Measurements from ENCODE around the gene BMPR2.
A peak's percentile ranks its signal among the peaks of the same experiment; 100 is the strongest.
"Not testable (repeated sequence)": the region's sequence is repeated elsewhere in the genome, so short reads cannot be mapped to it uniquely, and the experiment has no call there.

BMPR2 gene

GRCh38 chr2:202358924-202359323 is 17.2 kb upstream of the BMPR2 start:
- H3K36me3 ChIP-seq (ENCODE audit: insufficient read depth, low read length); H3K27ac ChIP-seq (ENCODE audit: low read depth, low read length); H3K9me3 ChIP-seq (ENCODE audit: insufficient read depth, low read depth, low read length); H3K9ac ChIP-seq (ENCODE audit: low read depth, low read length); H3K4me3 ChIP-seq (ENCODE audit: low read length); H3K27me3 ChIP-seq (ENCODE audit: insufficient read depth, low read length): not testable (repeated sequence)
- peaks cover 12% of the 10 kb centered on the region for H3K4me1 ChIP-seq (ENCODE audit: insufficient read depth, low read length)
- WGBS = 96% methylated on average over 8 of the region's 8 CpGs

- no peak overlapping the region for H3K9ac ChIP-seq (ENCODE audit: low read depth, low read length)
- WGBS = 61% methylated on average over 2 of the region's 2 CpGs
These were observed 15.5 kb upstream of the BMPR2 start for GRCh38 chr2:202360646-202361045.

GRCh38 chr2:202361108-202361507 is 15.0 kb upstream of the BMPR2 start:
- Histone ChIP-seq H3K27ac (ENCODE audit: low read depth, low read length) (no peak overlapping the region), H3K9me3 (ENCODE audit: insufficient read depth, low read depth, low read length) (no peaks in the 10 kb centered on the region), H3K4me1 (ENCODE audit: insufficient read depth, low read length) (peaks cover 5% of the 10 kb centered on the region), H3K9ac (ENCODE audit: low read depth, low read length) (no peak overlapping the region), H3K27me3 (ENCODE audit: insufficient read depth, low read length) (no peaks in the 10 kb centered on the region), H3K4me3 (ENCODE audit: low read length) (no peak overlapping the region), H3K36me3 (ENCODE audit: insufficient read depth, low read length) (no peaks in the 10 kb centered on the region)
- WGBS = 96% methylated on average over 4 of the region's 4 CpGs

More at GRCh38 chr2:202360646-202361045, 15.5 kb upstream of the BMPR2 start:
- no peaks in the 10 kb centered on the region for H3K27me3 ChIP-seq (ENCODE audit: insufficient read depth, low read length)
- no peaks in the 10 kb centered on the region for H3K9me3 ChIP-seq (ENCODE audit: insufficient read depth, low read depth, low read length)
- no peak overlapping the region for H3K27ac ChIP-seq (ENCODE audit: low read depth, low read length)
- H3K4me3 ChIP-seq (ENCODE audit: low read length) = no peak overlapping the region
- H3K4me1 ChIP-seq (ENCODE audit: insufficient read depth, low read length) = peaks cover 9% of the 10 kb centered on the region
- no peaks in the 10 kb centered on the region for H3K36me3 ChIP-seq (ENCODE audit: insufficient read depth, low read length)

GRCh38 chr2:202373490-202373889 is 2.6 kb upstream of the BMPR2 start:
- H3K9ac ChIP-seq (ENCODE audit: low read depth, low read length) = no peak overlapping the region
- WGBS = 90% methylated on average over 7 of the region's 7 CpGs
- H3K27ac ChIP-seq (ENCODE audit: low read depth, low read length) = no peak overlapping the region
- no peaks in the 10 kb centered on the region for H3K9me3 ChIP-seq (ENCODE audit: insufficient read depth, low read depth, low read length)
- H3K27me3 ChIP-seq (ENCODE audit: insufficient read depth, low read length) = no peaks in the 10 kb centered on the region
- H3K4me1 ChIP-seq (ENCODE audit: insufficient read depth, low read length) = peaks cover 5% of the 10 kb centered on the region; the same call in 1 of the 2 replicates
- no peaks in the 10 kb centered on the region for H3K36me3 ChIP-seq (ENCODE audit: insufficient read depth, low read length)
- H3K4me3 ChIP-seq (ENCODE audit: low read length) = no peak overlapping the region

GRCh38 chr2:202374383-202374782 is 1.7 kb upstream of the BMPR2 start:
- peaks cover 12% of the 10 kb centered on the region for H3K4me1 ChIP-seq (ENCODE audit: insufficient read depth, low read length)
- peak overlapping the region; percentile 98 for H3K4me3 ChIP-seq (ENCODE audit: low read length)
- H3K27me3 ChIP-seq (ENCODE audit: insufficient read depth, low read length); H3K9me3 ChIP-seq (ENCODE audit: insufficient read depth, low read depth, low read length); H3K27ac ChIP-seq (ENCODE audit: low read depth, low read length); H3K36me3 ChIP-seq (ENCODE audit: insufficient read depth, low read length); H3K9ac ChIP-seq (ENCODE audit: low read depth, low read length): not testable (repeated sequence)
- WGBS = 82% methylated on average over 16 of the region's 22 CpGs

GRCh38 chr2:202375033-202375608 is 1.0 kb upstream of the BMPR2 start:
- Histone ChIP-seq H3K9ac (ENCODE audit: low read depth, low read length) (peak overlapping the region; percentile 93), H3K9me3 (ENCODE audit: insufficient read depth, low read depth, low read length) (no peaks in the 10 kb centered on the region), H3K4me1 (ENCODE audit: insufficient read depth, low read length) (peaks cover 16% of the 10 kb centered on the region), H3K36me3 (ENCODE audit: insufficient read depth, low read length) (no peaks in the 10 kb centered on the region), H3K27ac (ENCODE audit: low read depth, low read length) (peak overlapping the region; percentile 99), H3K4me3 (ENCODE audit: low read length) (peak overlapping the region; percentile 98), H3K27me3 (ENCODE audit: insufficient read depth, low read length) (no peaks in the 10 kb centered on the region)
- under 1% methylated on average over 32 of the region's 33 CpGs for WGBS

- peak overlapping the region; percentile 99 for H3K27ac ChIP-seq (ENCODE audit: low read depth, low read length)
- H3K9me3 ChIP-seq (ENCODE audit: insufficient read depth, low read depth, low read length) = no peaks in the 10 kb centered on the region
- under 1% methylated on average over 67 of the region's 69 CpGs for WGBS
- H3K27me3 ChIP-seq (ENCODE audit: insufficient read depth, low read length) = no peaks in the 10 kb centered on the region
- H3K36me3 ChIP-seq (ENCODE audit: insufficient read depth, low read length) = no peaks in the 10 kb centered on the region
- H3K9ac ChIP-seq (ENCODE audit: low read depth, low read length) = peak overlapping the region; percentile 77
- H3K4me1 ChIP-seq (ENCODE audit: insufficient read depth, low read length) = peaks cover 16% of the 10 kb centered on the region
- H3K4me3 ChIP-seq (ENCODE audit: low read length) = peak overlapping the region; percentile 98
These were observed 506 bp downstream of the BMPR2 start for GRCh38 chr2:202376460-202377206.

- Histone ChIP-seq H3K4me1 (ENCODE audit: insufficient read depth, low read length) (peaks cover 16% of the 10 kb centered on the region), H3K27ac (ENCODE audit: low read depth, low read length) (peak overlapping the region; percentile 99; the same call in 1 of the 2 replicates), H3K9me3 (ENCODE audit: insufficient read depth, low read depth, low read length) (no peaks in the 10 kb centered on the region), H3K9ac (ENCODE audit: low read depth, low read length) (peak overlapping the region; percentile 77), H3K27me3 (ENCODE audit: insufficient read depth, low read length) (no peaks in the 10 kb centered on the region), H3K36me3 (ENCODE audit: insufficient read depth, low read length) (no peaks in the 10 kb centered on the region), H3K4me3 (ENCODE audit: low read length) (peak overlapping the region; percentile 98)
- WGBS = under 1% methylated on average over 37 of the region's 38 CpGs
These were observed 1.2 kb downstream of the BMPR2 start for GRCh38 chr2:202377207-202377761.

- Histone ChIP-seq H3K27me3 (ENCODE audit: insufficient read depth, low read length) (no peaks in the 10 kb centered on the region), H3K36me3 (ENCODE audit: insufficient read depth, low read length) (no peaks in the 10 kb centered on the region), H3K9ac (ENCODE audit: low read depth, low read length) (peak overlapping the region; percentile 77; the same call in 1 of the 2 replicates), H3K9me3 (ENCODE audit: insufficient read depth, low read depth, low read length) (no peaks in the 10 kb centered on the region), H3K4me3 (ENCODE audit: low read length) (peak overlapping the region; percentile 98), H3K4me1 (ENCODE audit: insufficient read depth, low read length) (peaks cover 16% of the 10 kb centered on the region), H3K27ac (ENCODE audit: low read depth, low read length) (no peak overlapping the region)
- WGBS = 7% methylated on average over 4 of the region's 4 CpGs
These were observed 1.9 kb downstream of the BMPR2 start for GRCh38 chr2:202378001-202378400.

GRCh38 chr2:202378662-202379358 is 2.7 kb downstream of the BMPR2 start:
- no peak overlapping the region for H3K27ac ChIP-seq (ENCODE audit: low read depth, low read length)
- no peaks in the 10 kb centered on the region for H3K27me3 ChIP-seq (ENCODE audit: insufficient read depth, low read length)
- no peaks in the 10 kb centered on the region for H3K9me3 ChIP-seq (ENCODE audit: insufficient read depth, low read depth, low read length)
- H3K4me3 ChIP-seq (ENCODE audit: low read length) = peak overlapping the region; percentile 98
- H3K4me1 ChIP-seq (ENCODE audit: insufficient read depth, low read length) = peaks cover 16% of the 10 kb centered on the region; the same call in 1 of the 2 replicates
- no CpG with 5 or more reads among the region's 3 CpGs for WGBS
- H3K9ac ChIP-seq (ENCODE audit: low read depth, low read length) = no peak overlapping the region
- H3K36me3 ChIP-seq (ENCODE audit: insufficient read depth, low read length) = no peaks in the 10 kb centered on the region

- no peaks in the 10 kb centered on the region for H3K27me3 ChIP-seq (ENCODE audit: insufficient read depth, low read length)
- 94% methylated on average over 1 of the region's 2 CpGs for WGBS
These were observed 6.6 kb downstream of the BMPR2 start for GRCh38 chr2:202382684-202383083.

More at GRCh38 chr2:202382684-202383083, 6.6 kb downstream of the BMPR2 start:
- Histone ChIP-seq H3K4me3 (ENCODE audit: low read length) (no peak overlapping the region), H3K36me3 (ENCODE audit: insufficient read depth, low read length) (no peaks in the 10 kb centered on the region), H3K27ac (ENCODE audit: low read depth, low read length) (no peak overlapping the region), H3K9me3 (ENCODE audit: insufficient read depth, low read depth, low read length) (no peaks in the 10 kb centered on the region), H3K4me1 (ENCODE audit: insufficient read depth, low read length) (peaks cover 10% of the 10 kb centered on the region; the same call in 1 of the 2 replicates), H3K9ac (ENCODE audit: low read depth, low read length) (no peak overlapping the region)
